ENCODE data around the gene HERC2. TPM values are rescaled to one million over a fixed set of nuclear protein-coding genes. Genes with fewer than 3 reads are reported as not detected.
"Not testable (repeated sequence)": the region's sequence is repeated elsewhere in the genome, so short reads cannot be mapped to it uniquely, and the experiment has no call there.

The HERC2 gene
- total and polyA plus RNA-seq, 2 experiments from 2014 or later, result 37.7 to 64.4 TPM

- Histone ChIP-seq H3K27me3 (no peaks in the 10 kb centered on the region), H3K4me3 (no peak overlapping the region), H3K9me3 (ENCODE audit: low read depth) (no peaks in the 10 kb centered on the region), H3K36me3 (peaks cover 36% of the 10 kb centered on the region), H3K27ac (no peak overlapping the region), H3K4me1 (ENCODE audit: low read depth) (no peaks in the 10 kb centered on the region)
- no peak for DNase-seq (ENCODE audit: low read depth in 1 of 2, low spot score in 1 of 2)
- TF ChIP-seq, protein P1, sequence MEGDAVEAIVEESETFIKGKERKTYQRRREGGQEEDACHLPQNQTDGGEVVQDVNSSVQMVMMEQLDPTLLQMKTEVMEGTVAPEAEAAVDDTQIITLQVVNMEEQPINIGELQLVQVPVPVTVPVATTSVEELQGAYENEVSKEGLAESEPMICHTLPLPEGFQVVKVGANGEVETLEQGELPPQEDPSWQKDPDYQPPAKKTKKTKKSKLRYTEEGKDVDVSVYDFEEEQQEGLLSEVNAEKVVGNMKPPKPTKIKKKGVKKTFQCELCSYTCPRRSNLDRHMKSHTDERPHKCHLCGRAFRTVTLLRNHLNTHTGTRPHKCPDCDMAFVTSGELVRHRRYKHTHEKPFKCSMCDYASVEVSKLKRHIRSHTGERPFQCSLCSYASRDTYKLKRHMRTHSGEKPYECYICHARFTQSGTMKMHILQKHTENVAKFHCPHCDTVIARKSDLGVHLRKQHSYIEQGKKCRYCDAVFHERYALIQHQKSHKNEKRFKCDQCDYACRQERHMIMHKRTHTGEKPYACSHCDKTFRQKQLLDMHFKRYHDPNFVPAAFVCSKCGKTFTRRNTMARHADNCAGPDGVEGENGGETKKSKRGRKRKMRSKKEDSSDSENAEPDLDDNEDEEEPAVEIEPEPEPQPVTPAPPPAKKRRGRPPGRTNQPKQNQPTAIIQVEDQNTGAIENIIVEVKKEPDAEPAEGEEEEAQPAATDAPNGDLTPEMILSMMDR (IDR thresholded peaks at IDR 0.05; ENCODE audit: low read depth, low read length), result no peak
Observed at GRCh38 chr15:28127036-28127435, 194.9 kb downstream of the HERC2 start.

DNA sequence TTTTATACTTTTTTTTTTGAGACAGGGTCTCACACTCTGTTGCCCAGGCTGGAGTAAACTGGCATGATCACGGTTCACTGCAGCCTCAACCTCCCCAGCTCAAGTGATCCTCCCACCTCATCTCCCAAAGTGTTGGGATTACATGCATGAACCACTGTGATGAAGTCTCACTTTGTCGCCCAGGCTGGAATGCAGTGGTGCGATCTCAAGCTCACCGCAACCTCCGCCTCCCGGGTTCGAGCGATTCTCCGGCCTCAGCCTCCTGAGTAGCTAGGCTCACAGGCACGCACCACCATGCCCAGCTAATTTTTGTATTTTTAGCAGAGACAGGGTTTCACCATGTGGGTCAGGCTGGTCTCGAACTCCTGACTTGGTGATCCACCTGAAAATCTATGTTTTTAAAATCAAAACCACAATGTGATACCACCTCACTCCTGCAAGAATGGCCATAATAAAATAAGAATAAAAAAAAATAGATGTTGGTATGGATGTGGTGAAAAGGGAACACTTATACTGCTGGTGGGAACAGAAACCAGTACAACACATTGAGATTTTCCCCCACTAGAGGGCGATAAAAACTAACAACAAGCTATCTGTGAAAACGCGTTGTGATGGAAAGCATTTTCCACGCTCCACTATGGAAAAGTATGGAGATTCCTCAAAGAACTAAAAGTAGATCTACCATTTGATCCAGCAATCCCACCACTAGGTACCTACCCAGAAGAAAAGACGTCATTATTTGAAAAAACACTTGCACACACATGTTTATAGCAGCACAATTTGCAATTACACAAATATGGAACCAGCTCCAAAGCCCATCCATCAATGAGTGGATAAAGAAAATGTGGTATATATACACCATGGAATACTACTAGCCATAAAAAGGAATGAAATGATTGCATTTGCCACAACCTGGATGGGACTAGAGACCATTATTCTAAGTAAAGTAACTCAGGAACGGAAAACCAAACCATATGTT is 196.0 kb downstream of the HERC2 start:
- DNase-seq (ENCODE audit: low read depth in 1 of 2, low spot score in 1 of 2), result peak; percentile 74 to 78
- TF ChIP-seq, protein P1 (IDR thresholded peaks at IDR 0.05; ENCODE audit: low read depth, low read length), result peak; percentile 62
- H3K36me3 ChIP-seq, result peaks cover 33% of the 10 kb centered on the region
- H3K9me3 ChIP-seq (ENCODE audit: low read depth), result no peaks in the 10 kb centered on the region
- no peak overlapping the region for H3K4me3 ChIP-seq
- no peak overlapping the region for H3K27ac ChIP-seq
- H3K4me1 ChIP-seq (ENCODE audit: low read depth), result no peaks in the 10 kb centered on the region
- no peaks in the 10 kb centered on the region for H3K27me3 ChIP-seq

- TF ChIP-seq, protein P1 (IDR thresholded peaks at IDR 0.05; ENCODE audit: low read depth, low read length), result no peak
- H3K4me1 ChIP-seq (ENCODE audit: low read depth), result no peaks in the 10 kb centered on the region
- no peak overlapping the region for H3K4me3 ChIP-seq
- H3K27ac ChIP-seq, result no peak overlapping the region
- DNase-seq (ENCODE audit: low read depth in 1 of 2, low spot score in 1 of 2), result no peak
- no peaks in the 10 kb centered on the region for H3K27me3 ChIP-seq
- H3K9me3 ChIP-seq (ENCODE audit: low read depth), result no peaks in the 10 kb centered on the region
- H3K36me3 ChIP-seq, result peaks cover 36% of the 10 kb centered on the region
Observed at GRCh38 chr15:28124841-28125240, 197.1 kb downstream of the HERC2 start.

DNA sequence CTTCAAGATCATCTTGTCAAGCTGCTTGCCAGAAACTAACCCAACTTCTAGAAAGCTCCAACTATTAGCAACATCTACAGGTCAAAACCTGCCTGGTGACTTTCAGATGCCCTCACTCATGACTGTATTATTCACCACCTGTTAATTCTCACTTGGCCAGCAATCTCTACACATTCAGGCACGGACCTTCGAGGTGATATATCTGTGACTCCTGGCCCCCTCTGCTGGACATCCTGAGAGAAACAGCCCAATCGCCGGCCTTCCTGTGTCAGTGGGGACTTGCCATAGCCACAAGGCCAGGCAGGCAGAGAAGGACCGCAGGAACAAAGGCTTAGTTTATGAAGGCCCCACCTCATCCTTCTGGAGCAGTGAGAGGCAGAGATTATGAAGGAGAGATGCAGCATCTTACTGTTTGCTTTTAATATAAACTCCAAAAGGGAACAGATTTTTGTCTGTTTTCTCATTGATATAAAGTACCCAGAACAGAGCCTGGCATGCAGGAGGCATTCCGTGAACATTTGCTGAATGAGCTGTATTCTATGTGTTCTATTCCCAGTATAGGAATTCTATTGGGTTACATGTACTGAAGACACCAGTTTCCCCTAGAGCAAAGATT is 198.5 kb downstream of the HERC2 start:
- Histone ChIP-seq H3K27ac (no peak overlapping the region), H3K9me3 (ENCODE audit: low read depth) (no peaks in the 10 kb centered on the region), H3K36me3 (peaks cover 41% of the 10 kb centered on the region), H3K4me1 (ENCODE audit: low read depth) (no peaks in the 10 kb centered on the region), H3K4me3 (no peak overlapping the region), H3K27me3 (no peaks in the 10 kb centered on the region)
- peak; percentile 79 to 88 for DNase-seq (ENCODE audit: low read depth in 1 of 2, low spot score in 1 of 2)
- TF ChIP-seq, protein P1 (IDR thresholded peaks at IDR 0.05; ENCODE audit: low read depth, low read length), result peak; percentile 83

DNA sequence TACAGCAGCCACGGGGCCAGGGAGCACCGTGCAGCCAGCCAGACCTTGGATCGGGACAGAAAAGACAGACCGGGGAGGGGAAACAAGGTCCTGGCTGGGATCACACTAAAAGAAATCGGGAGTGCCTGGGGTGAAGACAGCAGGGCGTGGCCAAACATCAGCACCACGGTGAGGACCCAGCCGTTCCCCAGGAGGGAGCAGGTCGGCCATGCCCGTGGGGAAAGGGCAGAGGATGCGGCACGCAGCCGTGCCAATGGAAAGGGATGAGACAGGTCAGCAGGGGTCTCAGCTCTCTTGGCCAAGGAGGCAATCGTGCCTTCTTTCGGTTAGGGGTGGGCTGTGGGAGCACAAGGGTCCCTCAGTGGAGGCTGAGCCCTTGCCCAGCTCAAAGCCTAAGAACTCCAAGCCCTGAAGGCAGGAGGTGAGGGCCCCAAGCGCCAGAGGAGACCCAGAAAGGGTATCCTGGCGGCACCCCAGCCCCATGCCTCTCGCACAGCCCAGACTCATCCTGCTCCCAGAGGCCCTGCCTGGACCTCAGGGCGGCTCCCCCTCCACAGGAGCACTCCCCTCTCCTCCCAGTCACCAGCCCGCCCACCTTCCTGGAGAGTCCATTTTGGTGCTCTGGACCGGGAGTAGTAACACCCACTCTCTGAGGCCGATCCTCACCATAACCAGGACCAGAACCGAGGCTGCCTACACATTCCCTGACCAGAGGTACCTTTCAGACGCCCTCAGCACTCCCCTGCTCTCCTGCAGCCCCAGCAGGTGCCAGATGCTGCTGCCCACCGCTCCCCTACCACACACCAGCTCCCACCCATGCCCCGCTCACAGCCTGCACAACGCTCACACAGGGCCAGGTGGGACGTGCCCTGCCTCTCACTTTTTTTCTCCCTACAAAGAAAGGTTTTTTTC is 199.7 kb downstream of the HERC2 start:
- TF ChIP-seq, protein P1 (IDR thresholded peaks at IDR 0.05; ENCODE audit: low read depth, low read length), result no peak
- Histone ChIP-seq H3K27me3 (no peaks in the 10 kb centered on the region), H3K4me1 (ENCODE audit: low read depth) (no peaks in the 10 kb centered on the region), H3K9me3 (ENCODE audit: low read depth) (no peaks in the 10 kb centered on the region), H3K27ac (no peak overlapping the region), H3K4me3 (no peak overlapping the region), H3K36me3 (peaks cover 47% of the 10 kb centered on the region)
- DNase-seq (ENCODE audit: low read depth in 1 of 2, low spot score in 1 of 2), result no peak

GRCh38 chr15:28121577-28121976 is 200.4 kb downstream of the HERC2 start:
- not testable (repeated sequence) for H3K27ac ChIP-seq; H3K4me1 ChIP-seq (ENCODE audit: low read depth); H3K27me3 ChIP-seq; H3K4me3 ChIP-seq; DNase-seq (ENCODE audit: low read depth in 1 of 2, low spot score in 1 of 2); H3K9me3 ChIP-seq (ENCODE audit: low read depth)
- H3K36me3 ChIP-seq, result peaks cover 48% of the 10 kb centered on the region

Data from cardiac muscle cell (in vitro differentiated cells and primary cell).